Measurements from ENCODE around the gene SORT1. TPM values are rescaled to one million over a fixed set of nuclear protein-coding genes. Genes with fewer than 3 reads are reported as not detected.

The SORT1 gene
- total RNA-seq, 4 donors from 2014 or later: 126 to 140 (median 130) TPM

DNA sequence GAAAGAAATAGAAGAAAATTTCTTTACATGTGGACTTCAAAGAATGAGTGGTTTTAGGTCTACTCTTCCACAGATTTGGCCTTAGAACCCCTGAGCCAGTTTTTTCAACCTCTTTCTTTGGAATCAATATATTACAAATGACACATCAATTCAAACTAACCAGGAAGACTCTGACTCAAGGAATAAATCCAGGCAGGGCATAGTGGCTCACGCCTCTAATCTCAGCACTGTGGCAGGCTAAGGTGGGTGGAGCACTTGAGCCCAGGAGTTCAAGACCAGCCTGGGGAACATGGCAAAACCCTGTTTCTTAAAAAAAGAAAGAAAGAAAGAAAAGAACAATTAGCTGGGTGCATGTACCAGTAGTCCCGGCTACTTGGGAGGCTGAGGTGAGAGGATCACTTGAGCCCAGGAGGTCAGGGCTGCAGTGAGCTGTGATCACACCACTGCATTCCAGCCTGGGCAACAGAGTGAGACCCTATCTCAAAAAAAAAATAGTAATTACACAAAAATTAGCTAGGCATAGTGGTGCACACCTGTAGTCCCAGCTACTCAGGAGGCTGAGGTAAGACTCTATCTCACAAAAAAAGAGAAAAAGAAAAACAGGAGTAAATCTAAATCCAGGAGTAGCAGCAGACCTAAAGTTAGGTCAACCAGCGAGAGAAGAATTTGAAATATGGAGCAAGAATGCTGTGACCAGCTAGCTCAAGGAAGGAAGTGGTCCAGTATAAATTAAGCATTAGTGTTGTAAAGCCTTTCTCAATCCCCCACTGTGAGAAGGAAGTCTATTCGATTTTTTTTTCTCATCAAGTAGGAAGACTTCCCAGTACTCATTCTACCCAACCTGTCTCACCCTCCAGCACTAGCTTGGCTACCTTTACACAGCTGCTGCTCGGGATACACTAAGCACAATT lies 1.9 kb downstream of the SORT1 start:
- TF ChIP-seq, protein P1, sequence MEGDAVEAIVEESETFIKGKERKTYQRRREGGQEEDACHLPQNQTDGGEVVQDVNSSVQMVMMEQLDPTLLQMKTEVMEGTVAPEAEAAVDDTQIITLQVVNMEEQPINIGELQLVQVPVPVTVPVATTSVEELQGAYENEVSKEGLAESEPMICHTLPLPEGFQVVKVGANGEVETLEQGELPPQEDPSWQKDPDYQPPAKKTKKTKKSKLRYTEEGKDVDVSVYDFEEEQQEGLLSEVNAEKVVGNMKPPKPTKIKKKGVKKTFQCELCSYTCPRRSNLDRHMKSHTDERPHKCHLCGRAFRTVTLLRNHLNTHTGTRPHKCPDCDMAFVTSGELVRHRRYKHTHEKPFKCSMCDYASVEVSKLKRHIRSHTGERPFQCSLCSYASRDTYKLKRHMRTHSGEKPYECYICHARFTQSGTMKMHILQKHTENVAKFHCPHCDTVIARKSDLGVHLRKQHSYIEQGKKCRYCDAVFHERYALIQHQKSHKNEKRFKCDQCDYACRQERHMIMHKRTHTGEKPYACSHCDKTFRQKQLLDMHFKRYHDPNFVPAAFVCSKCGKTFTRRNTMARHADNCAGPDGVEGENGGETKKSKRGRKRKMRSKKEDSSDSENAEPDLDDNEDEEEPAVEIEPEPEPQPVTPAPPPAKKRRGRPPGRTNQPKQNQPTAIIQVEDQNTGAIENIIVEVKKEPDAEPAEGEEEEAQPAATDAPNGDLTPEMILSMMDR (IDR thresholded peaks at IDR 0.05; ENCODE audit: low read depth): no peak

DNA sequence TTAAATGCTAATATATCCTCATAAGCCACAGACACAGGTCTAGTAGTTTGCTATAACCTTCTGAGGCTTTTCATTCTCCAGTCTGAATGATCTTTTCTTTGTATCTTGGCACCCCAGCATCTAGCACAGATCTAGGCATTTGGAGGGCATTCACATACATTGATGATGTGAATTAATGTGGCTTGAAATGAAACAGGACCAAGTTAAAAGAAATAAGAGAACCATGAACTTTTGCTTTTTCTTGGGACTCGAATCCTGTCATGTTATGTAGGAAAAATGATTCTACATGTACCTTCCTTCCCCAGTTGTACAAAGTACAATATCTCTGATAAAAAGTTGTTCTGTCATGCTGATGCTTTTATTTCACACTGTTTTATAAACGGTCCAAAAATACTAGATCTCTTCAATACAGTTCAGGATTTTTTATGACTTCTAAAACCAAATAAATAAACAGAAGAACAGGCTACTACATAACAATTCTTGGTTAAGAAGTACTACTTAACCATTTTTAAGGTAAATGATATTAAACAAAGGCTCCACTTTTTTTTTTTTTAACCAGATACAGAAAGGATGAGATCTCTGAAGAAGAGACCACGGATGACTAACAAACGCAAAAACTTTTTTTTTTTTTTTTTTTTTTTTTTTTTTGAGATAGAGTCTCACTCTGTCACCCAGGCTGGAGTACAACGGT lies 3.0 kb downstream of the SORT1 start:
- TF ChIP-seq, protein P1 (IDR thresholded peaks at IDR 0.05; ENCODE audit: low read depth): no peak

DNA sequence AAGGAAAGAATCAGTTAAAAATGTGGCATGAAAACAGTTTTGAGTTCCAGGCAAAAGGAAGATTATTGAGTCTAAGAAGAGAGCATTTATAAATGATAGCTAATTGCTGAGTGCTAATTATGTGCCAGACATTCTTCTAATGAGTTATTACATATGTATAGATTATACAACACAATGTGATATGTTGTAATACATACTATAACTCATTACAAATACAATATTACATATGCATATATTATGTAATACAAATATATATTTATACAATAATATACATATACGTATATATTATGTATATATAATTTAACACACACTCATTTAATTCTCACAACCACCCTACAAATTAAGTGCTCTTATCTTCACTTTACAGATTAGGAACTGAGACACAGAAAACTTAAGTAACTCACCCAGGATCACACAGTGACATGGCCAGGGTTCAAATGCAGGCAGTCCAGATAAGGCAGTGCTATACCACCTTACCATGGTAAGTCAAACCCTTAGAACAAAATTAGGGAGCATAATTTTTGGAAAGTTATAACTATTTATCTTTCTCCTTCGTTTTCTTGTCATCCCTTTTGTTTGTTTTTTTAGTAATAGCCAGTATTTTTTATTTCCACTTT lies 4.0 kb downstream of the SORT1 start:
- TF ChIP-seq, protein P1 (IDR thresholded peaks at IDR 0.05; ENCODE audit: low read depth): no peak

DNA sequence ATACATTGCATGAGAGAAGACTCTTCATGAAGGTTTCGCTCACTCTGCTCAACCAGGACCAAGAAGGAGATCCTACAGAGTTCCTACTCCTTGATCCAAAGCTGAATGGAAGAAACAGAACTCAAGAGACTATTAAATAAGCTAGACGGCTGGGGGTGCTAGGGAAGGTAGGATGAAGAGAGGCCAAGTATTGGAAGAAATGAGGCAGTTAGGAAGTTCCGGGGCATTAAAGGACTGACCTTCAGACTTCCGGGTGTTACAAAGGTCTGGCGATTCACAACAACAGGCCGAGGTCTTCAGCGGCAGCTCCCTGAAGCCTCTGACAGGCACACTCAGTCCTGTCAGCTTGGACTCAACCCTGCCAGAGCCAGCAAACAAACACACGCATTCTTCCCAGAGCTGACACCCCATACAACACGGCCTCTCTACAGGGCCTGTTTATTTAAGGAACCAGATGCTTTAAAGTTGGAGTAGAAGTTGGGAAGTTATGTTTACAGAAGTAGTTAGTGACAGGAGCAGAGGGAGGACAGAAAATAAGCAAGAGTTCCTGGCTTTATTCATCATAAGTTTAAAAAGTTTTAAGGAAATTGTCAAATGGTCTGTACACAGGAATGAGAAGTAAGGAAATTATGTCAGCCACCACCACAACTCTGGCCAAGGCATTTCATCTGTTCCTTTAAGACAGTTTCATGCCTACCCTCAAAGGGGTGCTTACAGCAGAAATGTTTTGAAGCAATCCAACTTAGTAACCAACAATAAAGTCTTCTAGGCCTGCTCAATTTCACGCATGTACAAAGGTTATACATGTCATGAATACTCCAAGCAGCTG lies 4.7 kb downstream of the SORT1 start:
- TF ChIP-seq, protein P1 (IDR thresholded peaks at IDR 0.05; ENCODE audit: low read depth): no peak

DNA sequence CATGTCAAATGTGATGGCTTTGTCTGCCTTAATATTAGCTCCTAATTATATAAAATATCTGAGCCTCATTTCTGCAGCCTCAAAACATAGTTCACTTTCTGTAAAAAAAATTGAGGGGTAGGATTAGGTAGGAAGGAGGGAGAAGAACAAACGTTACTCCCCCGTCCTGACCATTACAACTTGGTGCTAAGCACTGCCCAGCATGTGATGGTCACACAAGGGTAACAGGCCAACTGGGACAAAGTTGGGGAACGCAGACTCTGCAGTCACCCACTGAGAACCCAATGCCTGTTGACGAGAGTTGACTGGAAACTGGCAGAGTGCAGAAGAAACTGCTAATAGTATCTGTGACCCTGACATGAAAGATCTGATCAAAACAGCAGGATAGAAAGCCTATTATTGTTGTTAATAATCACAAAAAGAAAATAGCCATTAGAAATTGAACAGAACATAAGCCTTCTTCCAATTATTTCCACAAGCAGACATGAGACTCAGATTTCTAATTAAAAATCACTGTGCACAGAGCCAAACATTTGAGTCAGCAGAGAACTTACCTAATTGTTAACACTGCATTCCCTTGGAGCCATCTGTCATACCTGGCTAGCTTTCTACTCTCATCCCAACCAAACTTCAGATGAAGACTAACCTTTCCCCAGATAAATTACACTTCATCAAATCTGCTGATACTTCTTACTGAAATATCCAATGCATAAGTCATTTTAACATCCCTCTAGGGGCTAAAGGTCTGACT lies 5.5 kb downstream of the SORT1 start:
- TF ChIP-seq, protein P1 (IDR thresholded peaks at IDR 0.05; ENCODE audit: low read depth): no peak

DNA sequence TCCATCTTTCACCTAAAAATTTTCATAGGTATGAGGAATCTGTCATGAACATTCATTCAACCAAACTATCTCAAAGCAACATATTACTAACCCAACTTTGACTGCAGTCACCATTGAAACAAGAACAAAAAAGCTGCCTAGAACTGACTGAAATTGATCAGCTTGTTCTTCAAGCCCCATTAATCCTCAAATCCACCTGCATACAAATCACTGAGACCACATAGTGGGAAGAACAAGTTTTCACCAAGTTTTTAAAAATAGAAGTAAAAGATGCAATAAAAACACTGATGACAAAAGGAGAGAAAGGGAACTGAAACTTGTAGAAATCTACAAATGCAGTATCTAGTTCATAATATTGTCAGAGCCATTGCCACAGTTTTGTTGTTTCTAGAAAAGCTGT lies 6.1 kb downstream of the SORT1 start:
- TF ChIP-seq, protein P1 (IDR thresholded peaks at IDR 0.05; ENCODE audit: low read depth): no peak

Measured in subcutaneous adipose tissue (tissue), 4 donors.